Activated T-cell treated with anti-CD3 and anti-CD28 coated beads, Interleukin-2, amount 50 U/mL, for 1 hour (primary cell): Measurements from ENCODE around the gene POLR3E.

Source experiments
- DNase-seq: peaks from one replicate; pipeline ENCODE4 v3.0.0-alpha.2; 2020

Gene POLR3E, protein sequence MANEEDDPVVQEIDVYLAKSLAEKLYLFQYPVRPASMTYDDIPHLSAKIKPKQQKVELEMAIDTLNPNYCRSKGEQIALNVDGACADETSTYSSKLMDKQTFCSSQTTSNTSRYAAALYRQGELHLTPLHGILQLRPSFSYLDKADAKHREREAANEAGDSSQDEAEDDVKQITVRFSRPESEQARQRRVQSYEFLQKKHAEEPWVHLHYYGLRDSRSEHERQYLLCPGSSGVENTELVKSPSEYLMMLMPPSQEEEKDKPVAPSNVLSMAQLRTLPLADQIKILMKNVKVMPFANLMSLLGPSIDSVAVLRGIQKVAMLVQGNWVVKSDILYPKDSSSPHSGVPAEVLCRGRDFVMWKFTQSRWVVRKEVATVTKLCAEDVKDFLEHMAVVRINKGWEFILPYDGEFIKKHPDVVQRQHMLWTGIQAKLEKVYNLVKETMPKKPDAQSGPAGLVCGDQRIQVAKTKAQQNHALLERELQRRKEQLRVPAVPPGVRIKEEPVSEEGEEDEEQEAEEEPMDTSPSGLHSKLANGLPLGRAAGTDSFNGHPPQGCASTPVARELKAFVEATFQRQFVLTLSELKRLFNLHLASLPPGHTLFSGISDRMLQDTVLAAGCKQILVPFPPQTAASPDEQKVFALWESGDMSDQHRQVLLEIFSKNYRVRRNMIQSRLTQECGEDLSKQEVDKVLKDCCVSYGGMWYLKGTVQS

DNA sequence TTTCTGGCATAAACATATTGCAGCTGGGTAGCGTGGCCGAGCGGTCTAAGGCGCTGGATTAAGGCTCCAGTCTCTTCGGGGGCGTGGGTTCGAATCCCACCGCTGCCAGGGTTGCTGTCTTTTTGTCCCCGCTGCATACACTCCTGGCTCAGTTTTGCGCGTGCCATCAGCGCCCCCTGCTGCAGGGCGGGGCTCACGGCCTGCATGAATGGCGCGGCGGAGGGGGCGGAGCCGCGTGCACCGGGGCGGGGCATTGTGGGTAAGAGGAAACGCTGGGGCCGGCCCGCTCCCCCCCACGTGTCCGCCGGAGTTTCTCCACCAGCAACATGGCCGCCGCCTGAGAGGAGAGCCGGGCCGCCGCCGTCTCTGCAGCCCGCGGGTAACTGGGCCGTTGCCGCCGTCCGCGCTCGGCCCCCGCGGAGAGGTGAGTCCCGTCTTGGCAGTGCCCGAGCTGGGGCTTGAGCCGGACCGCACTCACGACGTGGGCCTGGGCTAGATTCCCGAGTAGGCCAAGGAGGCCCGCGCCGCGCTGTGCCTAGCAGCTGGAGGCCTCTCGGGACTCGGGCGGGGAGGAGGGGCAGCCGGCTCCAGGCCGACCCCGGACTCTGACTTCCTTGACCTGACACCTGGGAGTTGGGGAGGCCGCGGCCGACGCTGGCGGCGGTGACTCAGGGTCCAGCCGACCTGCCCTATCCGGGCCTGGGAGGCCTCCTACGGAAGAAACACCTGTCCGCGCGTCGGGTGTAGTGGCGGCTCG lies at the start of gene POLR3E:
Gene POLR3E, plus strand, starts transcription at position 296 of the 757 bp plus-strand sequence. CDS start 5,560 bp downstream, outside the sequence.
- DNase-seq, result peak; percentile 100

DNA sequence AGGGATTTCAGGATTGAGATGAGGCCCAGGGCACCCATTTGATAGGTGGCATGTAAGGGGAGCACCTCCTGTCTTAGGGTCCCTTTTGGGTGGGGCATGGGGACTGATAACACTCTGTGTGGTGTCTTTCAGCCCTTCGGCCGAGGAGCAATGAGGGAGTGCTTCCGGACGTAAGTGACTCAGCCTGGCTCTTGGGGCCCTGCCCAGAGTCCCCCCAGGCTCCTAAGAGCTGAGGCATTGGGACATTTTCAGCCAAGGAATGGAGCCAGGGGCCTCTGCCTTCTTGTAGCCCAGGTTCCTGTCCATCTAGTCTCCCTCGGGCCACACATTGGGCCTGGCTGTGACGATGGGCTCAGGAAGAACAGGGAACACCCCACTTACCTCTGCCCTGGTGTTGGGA lies 46.7 kb upstream of the POLR3E start:
- no peak for DNase-seq

DNA sequence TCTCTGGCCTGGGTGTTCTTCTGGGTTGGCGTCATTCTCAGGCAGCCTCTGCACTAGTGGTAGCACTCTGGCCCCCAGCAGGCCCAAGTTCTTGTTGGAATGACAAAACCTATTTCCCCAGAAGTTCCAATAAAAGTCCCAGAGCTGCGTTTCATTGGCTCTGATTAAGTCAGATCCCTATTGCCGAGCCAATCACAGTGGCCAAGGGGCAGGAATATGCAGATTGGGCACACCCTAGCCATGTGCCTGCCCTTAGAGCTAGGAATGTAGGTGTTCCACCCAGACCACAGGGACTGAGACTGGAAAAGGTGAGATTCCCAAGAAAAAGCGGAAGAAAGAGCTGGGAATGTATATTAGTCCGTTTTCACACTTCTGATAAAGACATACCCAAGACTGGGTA lies 44.9 kb upstream of the POLR3E start:
- no peak for DNase-seq

DNA sequence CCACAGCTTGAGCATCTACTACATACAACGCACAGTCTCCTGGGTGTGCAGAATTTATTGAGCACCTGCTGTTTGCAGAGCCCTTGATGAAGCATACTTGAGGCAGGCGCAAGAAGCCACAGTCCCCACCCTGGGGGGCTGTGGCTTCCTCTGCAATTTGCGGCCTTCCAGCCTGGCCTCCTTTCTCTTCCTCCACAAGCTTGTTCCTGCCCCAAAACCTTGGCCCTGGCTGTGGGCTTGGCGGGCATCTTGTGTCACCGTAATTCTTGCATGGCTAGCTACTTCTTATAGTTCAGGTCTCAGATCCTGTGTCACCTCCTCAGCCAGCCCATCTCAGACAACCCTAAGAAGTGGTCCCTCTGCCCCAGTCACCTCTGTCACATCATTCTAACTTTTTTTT lies 43.9 kb upstream of the POLR3E start:
- DNase-seq, result no peak

DNA sequence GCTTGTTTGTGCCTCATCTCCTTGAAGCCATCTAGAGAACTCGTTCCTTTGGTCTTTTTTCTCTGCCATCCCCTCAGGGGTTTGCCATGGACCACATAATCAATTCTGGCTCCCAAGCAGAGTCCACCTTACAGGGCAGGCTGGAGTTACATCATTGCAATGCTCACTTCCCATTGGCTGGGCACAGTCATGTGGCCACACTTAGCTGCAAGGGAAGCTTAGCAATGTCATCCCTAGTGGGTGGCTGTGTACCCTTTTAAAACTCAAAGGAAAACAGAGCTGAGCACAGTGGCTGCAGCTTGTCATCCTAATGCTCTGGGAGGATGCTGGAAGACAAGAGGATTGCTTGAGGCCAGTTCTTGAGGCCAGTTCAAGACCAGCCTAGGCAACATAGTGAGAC lies 41.9 kb upstream of the POLR3E start:
- no peak for DNase-seq

DNA sequence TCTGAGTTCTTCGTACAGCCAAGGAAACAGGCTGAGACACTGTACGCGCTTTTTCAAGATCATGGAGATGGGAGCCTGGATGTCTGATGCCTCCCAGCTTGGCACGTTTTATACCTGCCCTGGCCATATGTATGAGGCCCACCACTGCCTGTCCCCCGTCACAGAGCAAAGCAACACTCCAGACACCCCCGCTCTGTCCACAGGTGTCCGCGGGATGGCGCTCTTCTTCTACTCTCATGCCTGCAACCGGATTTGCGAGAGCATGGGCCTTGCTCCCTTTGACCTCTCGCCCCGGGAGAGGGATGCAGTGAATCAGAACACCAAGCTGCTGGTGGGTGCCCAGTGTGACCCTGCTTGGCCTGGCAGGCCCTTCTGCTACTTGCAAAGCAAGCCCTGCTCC lies 39.8 kb upstream of the POLR3E start:
- no peak for DNase-seq

DNA sequence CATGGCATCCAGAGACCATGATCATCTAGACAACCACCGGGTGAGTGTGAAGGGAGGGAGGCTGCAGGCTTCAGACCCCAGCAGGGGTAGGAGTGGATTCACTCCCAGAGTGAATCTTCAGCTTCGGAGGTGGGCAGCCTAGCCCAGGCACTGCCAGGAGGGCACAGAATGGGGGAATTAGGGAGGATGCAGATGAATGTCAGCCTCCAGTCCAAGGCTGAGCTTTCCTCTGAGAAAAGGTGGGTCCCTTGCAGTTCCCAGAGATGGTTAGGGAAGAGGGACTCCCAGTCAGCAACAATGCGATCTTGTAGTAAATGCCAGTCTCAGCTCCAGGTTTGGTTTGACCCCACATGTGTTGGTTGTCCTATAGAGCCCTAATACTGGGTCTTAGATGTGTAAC lies 36.7 kb upstream of the POLR3E start:
- DNase-seq, result no peak

DNA sequence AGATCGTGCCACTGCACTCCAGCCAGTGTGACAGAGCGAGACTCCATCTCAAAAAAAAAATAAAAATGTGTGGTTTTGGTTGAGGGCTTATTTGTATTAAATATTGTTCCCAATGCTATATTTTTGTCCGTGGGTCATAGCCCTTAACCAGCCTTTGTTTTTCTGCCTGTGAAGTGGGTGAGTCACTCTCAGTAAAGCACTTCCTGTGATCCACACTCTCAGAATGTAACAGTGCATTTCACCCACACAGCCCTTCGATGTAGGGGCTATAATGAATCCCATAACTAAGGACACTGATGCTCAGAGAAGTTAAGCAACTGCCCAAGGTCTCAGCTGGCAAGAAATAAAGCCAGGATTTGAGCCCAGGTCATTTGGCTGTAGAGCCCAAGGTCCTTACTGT lies 34.7 kb upstream of the POLR3E start:
- DNase-seq, result no peak

DNA sequence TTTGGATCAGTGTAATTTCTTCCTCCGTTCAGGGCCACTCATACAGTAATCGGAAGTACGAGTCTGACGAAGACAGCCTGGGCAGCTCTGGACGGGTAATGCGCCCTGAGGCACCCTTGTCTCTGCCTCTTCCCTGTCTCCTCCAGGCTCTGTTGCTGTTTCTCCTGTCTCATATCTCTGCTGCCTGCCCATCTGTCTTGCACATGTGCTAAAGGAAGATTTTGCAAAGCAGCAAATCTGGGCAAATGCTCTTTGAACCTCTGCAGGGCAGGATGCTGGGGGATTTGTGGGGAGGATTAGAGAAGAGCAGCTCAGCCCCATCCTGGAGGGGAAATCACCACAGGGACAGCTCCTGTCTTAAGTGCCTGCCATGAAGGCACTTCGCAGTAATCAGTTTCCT lies 32.4 kb upstream of the POLR3E start:
- DNase-seq, result no peak

DNA sequence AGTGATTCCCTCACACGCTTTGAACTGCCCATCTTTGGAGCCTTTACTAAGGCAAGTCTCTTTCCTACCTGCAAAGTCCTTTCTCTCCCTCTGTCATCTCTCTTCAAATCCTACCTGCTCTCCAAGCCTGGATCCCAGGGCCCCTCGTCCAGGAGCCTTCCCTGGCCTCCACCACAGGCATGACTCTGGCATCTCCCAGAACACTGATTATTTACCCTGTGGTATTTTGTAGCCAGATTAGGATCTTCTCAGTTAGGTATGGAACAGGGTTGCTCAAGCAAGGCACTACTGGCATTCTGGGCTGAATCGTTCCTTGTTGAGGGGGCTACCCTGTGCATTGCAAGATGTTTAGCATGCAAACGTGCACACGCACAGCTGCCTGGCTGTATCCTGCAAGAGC lies 31.9 kb upstream of the POLR3E start:
- no peak for DNase-seq

DNA sequence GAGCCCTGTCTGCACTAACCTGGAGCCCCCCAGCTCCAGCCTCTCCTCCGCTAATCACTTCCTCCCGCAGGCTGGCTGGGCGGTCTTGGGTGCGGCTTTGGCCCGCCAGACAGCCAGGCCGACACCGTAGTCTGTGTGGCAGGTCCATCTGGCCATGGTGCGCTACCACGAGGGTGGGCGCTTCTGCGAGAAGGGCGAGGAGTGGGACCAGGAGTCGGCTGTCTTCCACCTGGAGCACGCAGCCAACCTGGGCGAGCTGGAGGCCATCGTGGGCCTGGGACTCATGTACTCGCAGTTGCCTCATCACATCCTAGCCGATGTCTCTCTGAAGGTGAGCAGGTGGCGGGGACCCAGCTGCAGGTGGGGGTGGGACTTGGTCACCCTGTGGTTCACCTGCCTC lies 30.7 kb upstream of the POLR3E start:
- DNase-seq, result no peak

DNA sequence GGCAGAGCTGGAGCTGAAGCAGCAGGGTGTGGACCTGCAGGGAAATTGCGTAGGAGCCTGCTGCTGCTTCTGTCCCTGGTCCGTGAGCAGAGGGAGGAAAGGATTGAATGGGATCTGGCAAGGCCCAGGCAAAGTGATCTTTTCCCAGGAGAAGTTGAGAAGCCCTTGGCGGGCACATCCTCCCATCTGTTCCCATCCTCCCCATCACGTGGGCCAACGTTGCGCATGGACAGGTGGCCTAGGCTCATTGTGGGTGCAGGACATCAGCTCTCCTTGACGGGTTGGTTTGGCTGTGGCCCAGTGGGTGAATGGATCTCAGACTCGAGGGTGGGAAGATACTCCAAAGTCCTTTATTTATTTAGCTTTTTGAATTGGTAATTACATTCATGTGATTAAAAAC lies 29.4 kb upstream of the POLR3E start:
- no peak for DNase-seq

DNA sequence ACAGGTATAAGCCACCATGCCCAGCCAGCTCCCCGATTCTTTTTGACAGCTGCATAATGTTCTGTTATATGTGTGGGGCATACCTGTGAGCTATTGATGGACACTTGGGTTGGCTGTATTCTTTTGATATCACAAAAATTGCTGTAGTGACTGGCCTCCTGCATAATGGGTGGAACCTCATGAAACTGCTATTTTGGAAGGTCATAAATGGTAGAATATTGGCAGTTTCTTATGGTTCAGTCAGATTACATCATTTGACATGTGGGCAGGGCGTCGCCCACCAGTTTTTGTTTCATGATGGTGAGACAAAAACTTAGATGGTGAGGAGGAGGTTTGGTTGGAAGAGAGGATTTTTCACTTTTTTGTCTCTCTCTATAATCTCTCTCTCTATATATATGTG lies 26.7 kb upstream of the POLR3E start:
- DNase-seq, result no peak

DNA sequence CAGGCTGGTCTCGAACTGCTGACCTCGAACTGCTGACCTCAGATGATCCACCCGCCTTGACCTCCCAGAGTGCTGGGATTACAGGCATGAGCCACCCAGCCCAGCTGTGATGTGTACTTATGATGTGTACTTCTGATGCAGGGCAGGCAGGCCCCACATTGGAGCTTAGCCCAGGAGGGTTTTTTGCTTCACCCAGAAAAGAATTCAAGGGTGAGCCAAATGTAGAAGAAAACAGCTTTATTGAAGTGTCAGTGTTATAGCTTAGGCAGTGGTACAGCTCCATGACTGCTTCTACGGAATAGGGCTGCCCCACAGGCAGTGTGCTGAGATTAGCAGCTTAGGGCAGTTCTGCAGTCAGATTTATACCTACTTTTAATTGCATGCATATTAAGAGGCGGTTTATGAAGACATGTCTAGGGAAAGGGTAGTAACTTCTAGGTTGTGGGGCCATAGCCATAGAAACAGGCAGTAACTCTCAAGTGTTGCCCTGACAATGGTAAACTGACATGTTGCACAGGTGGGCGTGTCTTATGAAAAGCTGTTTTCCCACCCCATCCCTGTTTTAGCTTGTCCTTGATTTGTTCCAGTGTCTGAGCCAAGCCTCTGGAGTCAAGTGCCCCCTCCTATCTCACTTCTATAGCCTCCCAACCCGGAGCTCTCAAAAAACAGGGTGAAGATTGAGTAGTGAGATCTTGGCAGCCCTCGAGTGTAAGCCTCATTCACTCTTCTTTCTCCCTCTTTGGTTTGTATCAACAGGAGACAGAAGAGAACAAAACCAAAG lies 24.1 kb upstream of the POLR3E start:
- no peak for DNase-seq

DNA sequence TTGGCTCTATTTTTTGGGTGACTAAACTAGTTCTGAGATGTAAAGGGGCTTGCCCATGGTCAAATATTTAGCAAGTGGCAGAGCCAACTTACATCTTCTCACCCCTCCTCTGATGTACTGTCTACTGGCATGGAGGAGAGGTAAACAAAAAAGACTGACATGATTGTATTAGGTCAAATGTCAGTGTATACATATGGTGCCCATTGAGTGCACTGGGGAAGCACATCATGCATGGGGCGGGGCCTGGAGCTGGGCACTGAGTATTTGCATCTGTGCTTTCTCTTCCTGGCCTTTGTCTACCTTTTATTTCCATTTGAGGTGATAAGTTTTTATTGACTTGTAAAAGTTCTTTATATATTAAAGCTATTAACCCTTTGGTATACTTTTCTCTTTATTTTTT lies 22.3 kb upstream of the POLR3E start:
- no peak for DNase-seq

DNA sequence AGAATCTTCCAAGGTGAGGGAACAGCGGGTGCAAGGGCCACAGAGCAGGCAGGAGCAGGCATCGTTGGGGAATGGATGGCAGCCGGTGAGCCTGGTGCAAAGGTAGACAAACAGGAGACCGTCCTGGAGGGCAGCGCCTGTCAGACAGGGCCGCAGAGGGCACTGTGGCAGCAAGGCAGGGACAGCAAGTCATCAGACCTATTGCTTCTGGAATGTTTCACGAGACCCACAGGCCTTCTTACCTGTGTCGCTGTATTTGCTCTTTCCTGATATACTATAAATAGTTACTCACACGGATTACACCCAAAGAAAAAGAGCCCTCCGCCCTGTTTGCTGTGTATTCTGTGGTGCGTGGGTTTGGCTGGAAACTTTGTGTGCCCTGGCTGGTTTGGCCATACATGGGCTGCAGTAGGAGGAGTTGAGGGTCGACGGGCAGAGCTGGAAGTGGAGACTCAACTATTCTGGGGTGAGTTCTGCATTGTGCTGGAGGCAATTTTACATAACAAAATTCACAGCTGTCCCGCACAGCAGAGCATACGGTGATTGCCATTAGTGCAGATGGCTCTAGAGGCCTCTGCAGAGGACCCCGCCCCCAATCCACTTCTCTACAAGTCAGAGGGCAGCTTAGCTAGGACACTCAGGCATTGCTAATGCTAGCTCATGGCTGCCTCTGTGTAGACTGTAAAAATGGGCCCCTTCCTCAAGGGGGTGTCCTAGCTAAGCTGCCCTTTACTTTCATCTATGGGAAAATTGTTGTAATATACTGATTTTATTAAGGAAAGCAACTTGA lies 18.6 kb upstream of the POLR3E start:
- no peak for DNase-seq

DNA sequence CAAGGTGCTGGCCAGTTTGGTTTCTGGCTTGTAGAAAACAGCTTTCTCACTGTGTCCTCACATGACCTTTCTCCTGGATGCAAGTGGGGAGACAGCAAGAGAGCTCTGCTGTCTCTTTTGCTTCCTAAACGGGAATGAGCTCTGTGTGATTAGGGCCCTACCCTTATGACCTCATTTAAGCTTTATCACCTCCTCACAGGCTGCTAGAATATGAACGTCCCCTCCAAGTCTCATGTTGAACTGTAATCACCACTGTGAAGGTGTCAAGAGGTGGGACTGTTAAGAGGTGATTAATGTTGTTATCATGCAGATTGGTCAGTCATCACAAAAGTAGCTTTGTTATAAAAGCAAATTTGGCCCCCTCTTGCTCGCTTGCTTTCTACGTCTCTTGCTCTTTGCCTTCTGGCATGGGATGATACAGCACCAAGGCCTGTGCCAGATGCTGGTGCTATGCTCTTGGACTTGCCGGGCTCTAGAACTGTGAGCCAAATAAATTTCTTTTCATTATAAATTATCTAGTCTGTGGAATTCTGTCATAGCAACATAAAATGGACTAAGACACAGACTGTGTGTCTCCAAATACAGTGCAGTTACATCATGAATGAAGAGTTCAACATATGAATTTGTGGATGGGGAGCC lies 14.8 kb upstream of the POLR3E start:
- no peak for DNase-seq

DNA sequence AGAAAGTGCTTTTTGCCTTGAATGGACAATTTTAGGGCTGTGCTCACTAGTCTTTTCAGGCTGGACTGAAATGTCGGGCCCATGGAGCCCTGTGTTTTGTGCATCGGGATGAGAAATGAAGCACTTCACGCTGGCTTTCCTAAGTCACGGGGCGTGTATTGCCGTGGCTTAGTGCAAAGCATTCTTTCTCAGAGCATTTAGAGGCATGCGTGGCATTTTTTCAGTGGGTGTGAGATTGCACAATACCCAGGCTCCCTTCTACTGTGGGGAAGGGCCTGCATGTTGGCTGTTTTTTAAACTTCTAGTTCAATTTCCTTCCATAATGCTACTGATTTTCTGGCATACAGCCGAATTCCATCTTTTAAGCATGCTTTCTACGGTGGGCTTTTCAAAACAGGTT lies 12.6 kb upstream of the POLR3E start:
- no peak for DNase-seq

DNA sequence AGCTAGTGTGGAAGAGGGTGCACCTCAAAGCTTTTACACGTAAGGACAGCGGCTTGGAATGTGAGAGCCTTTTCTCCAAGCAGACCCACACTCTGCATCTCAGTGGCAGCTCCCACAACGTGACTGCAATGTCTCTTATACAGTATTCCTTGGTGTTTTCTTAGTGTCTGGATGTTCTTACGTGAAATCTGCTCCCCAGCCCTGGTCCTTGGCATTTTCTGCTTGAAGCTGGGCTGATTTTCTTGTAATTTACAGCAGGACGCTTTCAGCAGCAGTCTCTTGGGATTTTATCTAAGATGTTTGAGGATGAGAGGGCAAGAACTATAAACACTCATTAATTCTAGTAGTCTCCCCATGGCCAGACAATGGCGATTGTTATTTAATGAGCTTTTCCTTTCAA lies 12.1 kb upstream of the POLR3E start:
- DNase-seq, result no peak

DNA sequence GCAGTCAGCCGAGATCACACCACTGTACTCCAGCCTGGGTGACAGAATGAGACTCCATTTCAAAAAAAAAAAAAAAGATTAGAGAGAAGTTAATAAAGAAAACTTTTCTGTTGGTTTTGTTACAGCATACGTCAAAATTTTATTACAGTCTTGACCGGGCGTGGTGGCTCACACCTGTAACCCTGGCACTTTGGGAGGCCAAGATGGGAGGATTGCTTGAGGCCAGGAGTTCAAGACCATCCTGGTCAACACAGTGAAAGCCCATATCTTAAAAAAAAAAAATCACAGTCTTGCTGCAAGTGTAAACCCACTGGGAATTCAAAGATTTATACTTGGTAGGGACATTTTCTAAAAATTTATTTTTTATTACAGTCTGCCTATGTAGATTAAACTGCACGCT lies 6.2 kb upstream of the POLR3E start:
- no peak for DNase-seq

DNA sequence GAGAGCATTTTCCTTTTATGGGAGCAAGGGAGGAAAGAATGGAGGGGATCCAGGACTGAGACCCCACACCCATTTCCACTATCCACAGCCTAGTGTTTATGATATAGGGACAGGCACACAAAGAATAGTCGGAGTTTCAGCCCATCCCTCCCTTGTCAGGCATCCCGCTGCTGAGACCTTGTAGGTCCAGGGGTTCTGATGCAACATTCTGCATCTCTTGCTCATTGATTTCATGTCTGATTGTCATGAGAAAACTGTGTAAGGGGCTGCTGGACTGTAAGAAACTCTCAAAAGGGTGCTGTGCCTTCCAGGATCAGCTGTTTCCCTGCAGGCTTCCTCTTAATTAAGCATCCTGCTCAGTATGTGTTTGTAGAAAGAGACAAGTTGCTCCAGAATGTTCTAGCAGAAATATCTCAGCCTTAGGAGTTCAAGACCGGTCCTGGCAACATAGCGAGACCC lies 5.3 kb upstream of the POLR3E start:
- no peak for DNase-seq

DNA sequence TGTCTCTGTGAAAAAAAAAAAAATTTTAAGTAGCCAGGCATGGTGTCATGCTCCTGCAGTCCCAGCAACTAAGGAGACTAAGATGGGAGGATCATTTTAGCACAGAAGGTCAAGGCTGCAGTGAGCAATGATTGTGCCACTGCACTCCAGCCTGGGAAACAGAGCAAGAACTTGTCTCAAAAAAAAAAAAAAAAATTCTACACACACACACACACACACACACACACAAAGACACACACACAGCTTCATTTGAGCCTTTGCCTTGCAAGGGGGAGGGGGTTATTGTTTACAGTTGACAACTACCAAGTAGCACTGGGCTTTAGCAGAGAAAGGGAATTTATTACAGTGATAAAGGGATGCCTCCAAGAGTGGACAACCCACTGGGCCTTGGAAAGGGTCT lies 4.9 kb upstream of the POLR3E start:
- DNase-seq, result no peak
